Uterus (tissue), 4 donors: ENCODE results near the gene SCYGR3. TPM values are rescaled to one million over a fixed set of nuclear protein-coding genes. Genes with fewer than 3 reads are reported as not detected.

Experiments
- DNase-seq, 2 donors: peaks; one replicate each; pipeline ENCODE4 v3.0.0-alpha.2; 2019 to 2020
- H3K27ac ChIP-seq, 2 donors: fragments of 200-600 bp; sonication (generic); 1 replicate in 1 of 2; 2 replicates in 1 of 2; pipeline ENCODE4 v1.5.1; 2016 to 2018
- H3K27me3 ChIP-seq, 2 donors: fragments of 200-600 bp; sonication (generic); one replicate each; pipeline ENCODE4 v1.5.1; 2018 to 2019; ENCODE audit warnings: control low read depth in 1 of 2
- H3K36me3 ChIP-seq, 2 donors: fragments of 200-600 bp; sonication (generic); one replicate each; pipeline ENCODE4 v1.5.1; 2019; ENCODE audit warnings: control low read depth in 1 of 2
- H3K4me1 ChIP-seq, 2 donors: fragments of 200-600 bp; sonication (generic); one replicate each; pipeline ENCODE4 v1.5.1; 2018 to 2019; ENCODE audit warnings: control low read depth in 1 of 2
- H3K4me3 ChIP-seq, 2 donors: fragments of 200-600 bp; sonication (generic); 1 replicate in 1 of 2; 2 replicates in 1 of 2; pipeline ENCODE4 v1.5.1; 2018 to 2019; ENCODE audit warnings: mild to moderate bottlenecking in 1 of 2
- H3K9me3 ChIP-seq, 2 donors: fragments of 200-600 bp; sonication (generic); one replicate each; pipeline ENCODE4 v1.5.1; 2019; ENCODE audit warnings: control low read depth in 1 of 2
- CTCF ChIP-seq, 4 experiments: fragments of 200-600 bp in 2 of 4; fragments of 450-650 bp in 2 of 4; sonication (generic) in 2 of 4; IDR thresholded peaks; one replicate each; pipeline ENCODE4 v1.5.1; 2016 to 2019; ENCODE audit warnings: antibody characterized with exemption in 4 of 4, mild to moderate bottlenecking in 2 of 4, moderate library complexity in 1 of 4
- POLR2A ChIP-seq, 2 donors: fragments of 450-650 bp; IDR thresholded peaks; one replicate each; pipeline ENCODE4 v1.6.1; 2016; ENCODE audit warnings: antibody characterized with exemption in 2 of 2, mild to moderate bottlenecking in 1 of 2, moderate library complexity in 1 of 2
- intact Hi-C: fragments of 100-400 bp; cut with DNase I; formaldehyde crosslinking; loops from one replicate; pipeline ENCODE4 v1.15.1; 2023; ENCODE audit warnings: low total_unique reads
- total RNA-seq, 4 donors: library from RNA; depleted of rRNA in 3 of 4; stranded (reverse); fragments of >200 nt in 3 of 4; gene quantifications; one replicate each; pipeline versions ENCODE4 v1.1.0 to v1.2.4, GENCODE V29; 2014 to 2023
- donor health status: DM: yes; HTN: yes; CAD: no.

The SCYGR3 gene
- total RNA-seq, 4 donors from 2014 or later = not detected

- no peak for TF ChIP-seq POLR2A (IDR thresholded peaks at IDR 0.05)
- no peak overlapping the region for H3K4me3 ChIP-seq
- intact Hi-C loops = no loop called here
- no peaks in the 10 kb centered on the region for H3K27me3 ChIP-seq
- no peaks in the 10 kb centered on the region for H3K36me3 ChIP-seq
- H3K9me3 ChIP-seq = no peaks in the 10 kb centered on the region
- no peak overlapping the region for H3K27ac ChIP-seq
- H3K4me1 ChIP-seq = no peaks in the 10 kb centered on the region
- DNase-seq = no peak
Observed at GRCh38 chr2:227595797-227596196, 18.8 kb downstream of the SCYGR3 start.

GRCh38 chr2:227592694-227593387 is 21.8 kb downstream of the SCYGR3 start:
- no peaks in the 10 kb centered on the region for H3K27me3 ChIP-seq
- intact Hi-C loops = no loop called here
- H3K27ac ChIP-seq = no peak overlapping the region
- no peak for DNase-seq
- H3K4me1 ChIP-seq = no peaks in the 10 kb centered on the region
- H3K36me3 ChIP-seq = no peaks in the 10 kb centered on the region
- H3K4me3 ChIP-seq = no peak overlapping the region
- no peaks in the 10 kb centered on the region for H3K9me3 ChIP-seq
- no peak for TF ChIP-seq POLR2A (IDR thresholded peaks at IDR 0.05)
- TF ChIP-seq CTCF (IDR thresholded peaks at IDR 0.05) = no peak

GRCh38 chr2:227582369-227582768 is 32.3 kb downstream of the SCYGR3 start:
- no peaks in the 10 kb centered on the region for H3K4me1 ChIP-seq
- intact Hi-C loops = no loop called here
- H3K36me3 ChIP-seq = no peaks in the 10 kb centered on the region
- H3K4me3 ChIP-seq = no peak overlapping the region
- H3K9me3 ChIP-seq = peaks cover 0 to 5% of the 10 kb centered on the region in 2 donors
- no peaks in the 10 kb centered on the region for H3K27me3 ChIP-seq
- DNase-seq = no peak
- TF ChIP-seq POLR2A (IDR thresholded peaks at IDR 0.05) (no peak), CTCF (IDR thresholded peaks at IDR 0.05) (no peak)
- no peak overlapping the region for H3K27ac ChIP-seq

- intact Hi-C loops = no loop called here
- no peak overlapping the region for H3K27ac ChIP-seq
- H3K4me1 ChIP-seq = no peaks in the 10 kb centered on the region
- no peak for DNase-seq
- no peaks in the 10 kb centered on the region for H3K27me3 ChIP-seq
- TF ChIP-seq CTCF (IDR thresholded peaks at IDR 0.05) (no peak), POLR2A (IDR thresholded peaks at IDR 0.05) (no peak)
- H3K36me3 ChIP-seq = no peaks in the 10 kb centered on the region
- H3K9me3 ChIP-seq = peaks cover 0 to 5% of the 10 kb centered on the region in 2 donors
- H3K4me3 ChIP-seq = no peak overlapping the region
Observed at GRCh38 chr2:227579791-227580190, 34.8 kb downstream of the SCYGR3 start.

- DNase-seq = no peak
- Histone ChIP-seq H3K4me1 (no peaks in the 10 kb centered on the region), H3K4me3 (no peak overlapping the region), H3K9me3 (peaks cover 0 to 5% of the 10 kb centered on the region in 2 donors), H3K36me3 (no peaks in the 10 kb centered on the region), H3K27ac (no peak overlapping the region), H3K27me3 (no peaks in the 10 kb centered on the region)
- no peak for TF ChIP-seq CTCF (IDR thresholded peaks at IDR 0.05)
- TF ChIP-seq POLR2A (IDR thresholded peaks at IDR 0.05) = no peak
- intact Hi-C loops = no loop called here
Observed at GRCh38 chr2:227578642-227579041, 36.0 kb downstream of the SCYGR3 start.
